ENCODE results near the gene GPR39. TPM values are rescaled to one million over a fixed set of nuclear protein-coding genes. Genes with fewer than 3 reads are reported as not detected.

GPR39 gene
- total RNA-seq, 4 donors from 2014 or later, result 0.76 to 1.3 (median 1.2) TPM

- H3K9me3 ChIP-seq, result no peaks in the 10 kb centered on the region
- WGBS, 2 donors, result 84 to 92% methylated on average over 4 of the region's 4 CpGs
- DNase-seq, result no peak
- peaks cover 4 to 40% (median 10%) of the 10 kb centered on the region in 4 donors for H3K27me3 ChIP-seq
- H3K27ac ChIP-seq, result no peak overlapping the region
- no peak overlapping the region for H3K4me3 ChIP-seq
- H3K36me3 ChIP-seq, result no peaks in the 10 kb centered on the region
- TF ChIP-seq CTCF (IDR thresholded peaks at IDR 0.05), result no peak
- TF ChIP-seq POLR2A (IDR thresholded peaks at IDR 0.05), result no peak
- intact Hi-C loops (cut with DNase I), result no loop called here
- H3K4me1 ChIP-seq, result peaks cover 17 to 26% (median 17%) of the 10 kb centered on the region in 3 donors
These were observed 249.0 kb downstream of the GPR39 start for GRCh38 chr2:132665401-132666140.

- Histone ChIP-seq H3K36me3 (no peaks in the 10 kb centered on the region), H3K4me1 (peaks cover 22 to 36% (median 27%) of the 10 kb centered on the region in 3 donors), H3K27me3 (peaks cover 4 to 50% (median 10%) of the 10 kb centered on the region in 4 donors), H3K9me3 (no peaks in the 10 kb centered on the region), H3K27ac (no peak overlapping the region), H3K4me3 (no peak overlapping the region)
- DNase-seq, result no peak
- 20 to 40% methylated on average over 1 of the region's 1 CpG for WGBS, 2 donors
- intact Hi-C loops (cut with DNase I), result no loop called here
- no peak for TF ChIP-seq POLR2A (IDR thresholded peaks at IDR 0.05)
- no peak for TF ChIP-seq CTCF (IDR thresholded peaks at IDR 0.05)
These were observed 251.1 kb downstream of the GPR39 start for GRCh38 chr2:132667706-132668105.

GRCh38 chr2:132668189-132668823 is 251.7 kb downstream of the GPR39 start:
- Histone ChIP-seq H3K27me3 (peaks cover 4 to 50% (median 10%) of the 10 kb centered on the region in 4 donors), H3K4me3 (peak overlapping the region in 2 of 4 donors; percentile 51 to 66), H3K27ac (no peak overlapping the region), H3K9me3 (no peaks in the 10 kb centered on the region), H3K4me1 (peaks cover 22 to 36% (median 27%) of the 10 kb centered on the region in 3 donors), H3K36me3 (no peaks in the 10 kb centered on the region)
- intact Hi-C loops (cut with DNase I), result no loop called here
- DNase-seq, result no peak
- WGBS, 2 donors, result 11 to 23% methylated on average over 8 to 16 of the region's 25 CpGs
- TF ChIP-seq CTCF (IDR thresholded peaks at IDR 0.05) (no peak), POLR2A (IDR thresholded peaks at IDR 0.05) (no peak)

- intact Hi-C loops (cut with DNase I), result no loop called here
- Histone ChIP-seq H3K27me3 (peaks cover 4 to 50% (median 10%) of the 10 kb centered on the region in 4 donors), H3K27ac (no peak overlapping the region), H3K9me3 (no peaks in the 10 kb centered on the region), H3K4me3 (peak overlapping the region; percentile 33 to 66 (median 48)), H3K4me1 (peaks cover 22 to 36% (median 27%) of the 10 kb centered on the region in 3 donors), H3K36me3 (no peaks in the 10 kb centered on the region)
- TF ChIP-seq POLR2A (IDR thresholded peaks at IDR 0.05) (no peak), CTCF (IDR thresholded peaks at IDR 0.05) (peak in 1 of 6 experiments; percentile 14)
- no peak for DNase-seq
- 0 to 14% methylated on average over 1 to 27 of the region's 80 CpGs for WGBS, 2 donors
These were observed 252.6 kb downstream of the GPR39 start for GRCh38 chr2:132668987-132669907.

All from esophagus squamous epithelium (tissue), 5 donors.